D341Med (cell line): Measurements from ENCODE around the gene MC1R.

Experiments used
- DNase-seq: peaks from one replicate; pipeline ENCODE4 v3.0.0; 2012; ENCODE audit warnings: low spot score

MC1R gene

GRCh38 chr16:89895482-89896250 is 23.0 kb upstream of the MC1R start:
- no peak for DNase-seq

- DNase-seq: no peak
Measured at GRCh38 chr16:89897204-89897603, 21.5 kb upstream of the MC1R start.

- DNase-seq: no peak
Measured at GRCh38 chr16:89898201-89898967, 20.3 kb upstream of the MC1R start.

GRCh38 chr16:89899879-89900481 is 18.7 kb upstream of the MC1R start:
- no peak for DNase-seq

- DNase-seq: no peak
Measured at GRCh38 chr16:89900885-89901284, 17.8 kb upstream of the MC1R start.

- no peak for DNase-seq
Measured at GRCh38 chr16:89902980-89903379, 15.7 kb upstream of the MC1R start.

- DNase-seq: no peak
Measured at GRCh38 chr16:89903908-89904515, 14.7 kb upstream of the MC1R start.

GRCh38 chr16:89904606-89905510 is 13.8 kb upstream of the MC1R start:
- DNase-seq: no peak

- no peak for DNase-seq
Measured at GRCh38 chr16:89905511-89906139, 13.0 kb upstream of the MC1R start.

GRCh38 chr16:89906140-89907025 is 12.3 kb upstream of the MC1R start:
- DNase-seq: no peak

GRCh38 chr16:89907055-89907814 is 11.4 kb upstream of the MC1R start:
- no peak for DNase-seq

- no peak for DNase-seq
Measured at GRCh38 chr16:89908236-89908635, 10.4 kb upstream of the MC1R start.

- DNase-seq: peak; percentile 93
Measured at GRCh38 chr16:89909777-89910716, 8.6 kb upstream of the MC1R start.

GRCh38 chr16:89910717-89911354 is 7.8 kb upstream of the MC1R start:
- no peak for DNase-seq

GRCh38 chr16:89911375-89911774 is 7.3 kb upstream of the MC1R start:
- no peak for DNase-seq

- DNase-seq: no peak
Measured at GRCh38 chr16:89912143-89912542, 6.5 kb upstream of the MC1R start.

GRCh38 chr16:89912627-89913026 is 6.0 kb upstream of the MC1R start:
- no peak for DNase-seq
